Measurements from ENCODE around the gene PDC. TPM values are rescaled to one million over a fixed set of nuclear protein-coding genes. Genes with fewer than 3 reads are reported as not detected.
"Not testable (repeated sequence)": the region's sequence is repeated elsewhere in the genome, so short reads cannot be mapped to it uniquely, and the experiment has no call there.

PDC gene
- total RNA-seq, 1 donor from 2014 or later = not detected

DNA sequence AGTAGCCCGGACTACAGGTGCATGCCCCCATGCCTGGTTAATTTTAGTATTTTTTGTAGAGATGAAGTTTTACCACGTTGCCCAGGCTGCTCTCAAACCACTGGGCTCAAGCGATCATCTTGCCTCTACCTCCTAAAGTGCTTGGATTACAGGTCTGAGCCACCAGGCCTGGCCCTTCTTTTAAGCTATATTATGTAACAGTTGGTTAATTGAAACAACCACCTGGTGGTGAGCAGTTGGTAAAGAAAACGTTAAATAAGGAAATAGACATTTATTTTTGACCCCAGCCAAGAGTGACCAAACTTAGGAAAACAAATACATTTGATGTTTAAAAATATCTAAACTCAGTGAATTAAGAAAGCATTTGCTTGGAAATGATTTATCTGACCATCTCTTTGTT is 12.1 kb upstream of the PDC start:
- H3K27ac Mint-ChIP-seq = no peak overlapping the region
- H3K36me3 Mint-ChIP-seq = no peaks in the 10 kb centered on the region
- TF ChIP-seq, protein P1, sequence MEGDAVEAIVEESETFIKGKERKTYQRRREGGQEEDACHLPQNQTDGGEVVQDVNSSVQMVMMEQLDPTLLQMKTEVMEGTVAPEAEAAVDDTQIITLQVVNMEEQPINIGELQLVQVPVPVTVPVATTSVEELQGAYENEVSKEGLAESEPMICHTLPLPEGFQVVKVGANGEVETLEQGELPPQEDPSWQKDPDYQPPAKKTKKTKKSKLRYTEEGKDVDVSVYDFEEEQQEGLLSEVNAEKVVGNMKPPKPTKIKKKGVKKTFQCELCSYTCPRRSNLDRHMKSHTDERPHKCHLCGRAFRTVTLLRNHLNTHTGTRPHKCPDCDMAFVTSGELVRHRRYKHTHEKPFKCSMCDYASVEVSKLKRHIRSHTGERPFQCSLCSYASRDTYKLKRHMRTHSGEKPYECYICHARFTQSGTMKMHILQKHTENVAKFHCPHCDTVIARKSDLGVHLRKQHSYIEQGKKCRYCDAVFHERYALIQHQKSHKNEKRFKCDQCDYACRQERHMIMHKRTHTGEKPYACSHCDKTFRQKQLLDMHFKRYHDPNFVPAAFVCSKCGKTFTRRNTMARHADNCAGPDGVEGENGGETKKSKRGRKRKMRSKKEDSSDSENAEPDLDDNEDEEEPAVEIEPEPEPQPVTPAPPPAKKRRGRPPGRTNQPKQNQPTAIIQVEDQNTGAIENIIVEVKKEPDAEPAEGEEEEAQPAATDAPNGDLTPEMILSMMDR (IDR thresholded peaks at IDR 0.05; ENCODE audit: unreplicated experiment) = no peak
- H3K4me1 Mint-ChIP-seq = peaks cover 18% of the 10 kb centered on the region
- no peak overlapping the region for H3K4me3 Mint-ChIP-seq
- no peaks in the 10 kb centered on the region for H3K27me3 Mint-ChIP-seq (ENCODE audit: low read depth)
- H3K9me3 Mint-ChIP-seq = no peaks in the 10 kb centered on the region
- no peak for DNase-seq (ENCODE audit: low spot score in 2 of 2, unreplicated experiment in 2 of 2)

DNA sequence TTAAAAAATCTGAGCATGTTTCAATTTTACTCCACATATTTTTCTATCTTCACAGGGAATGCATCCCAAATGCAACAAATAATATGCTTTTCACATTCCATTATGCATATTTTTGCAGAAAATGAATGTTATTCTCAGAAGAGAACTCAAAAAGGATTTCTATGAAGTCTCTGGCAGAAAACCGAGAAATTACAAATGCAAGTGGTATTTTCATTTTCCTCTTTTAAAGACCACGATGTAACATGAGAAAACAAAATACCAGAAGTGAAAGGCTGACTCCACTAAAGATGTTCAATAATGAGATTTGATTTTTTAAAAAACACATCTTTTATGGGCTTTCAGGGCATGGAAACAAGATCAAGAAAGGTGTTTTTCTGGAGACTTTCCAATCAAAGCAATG is 5.0 kb upstream of the PDC start:
- Mint-ChIP-seq H3K27me3 (ENCODE audit: low read depth) (peaks cover 1% of the 10 kb centered on the region), H3K27ac (no peak overlapping the region)

DNA sequence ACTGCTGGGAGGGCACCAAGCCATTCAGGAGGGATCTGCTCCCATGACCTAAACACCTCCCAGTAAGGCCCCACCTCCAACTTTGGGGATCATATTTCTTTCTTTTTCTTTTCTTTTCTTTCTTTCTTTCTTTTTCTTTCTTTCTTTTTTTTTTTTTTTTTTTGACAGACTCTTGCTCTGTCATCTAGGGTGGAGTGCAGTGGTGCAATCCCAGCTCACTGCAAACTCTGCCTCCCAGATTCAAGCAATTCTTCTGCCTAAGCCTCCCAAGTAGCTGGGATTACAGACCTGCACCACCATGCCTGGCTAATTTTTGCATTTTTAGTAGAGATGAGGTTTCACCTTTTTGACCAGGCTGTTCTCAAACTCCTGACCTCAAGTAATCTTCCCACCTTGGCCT is 4.6 kb upstream of the PDC start:
- not testable (repeated sequence) for H3K36me3 Mint-ChIP-seq; H3K27me3 Mint-ChIP-seq (ENCODE audit: low read depth); H3K27ac Mint-ChIP-seq; H3K4me3 Mint-ChIP-seq; H3K4me1 Mint-ChIP-seq; DNase-seq (ENCODE audit: low spot score in 2 of 2, unreplicated experiment in 2 of 2)
- H3K9me3 Mint-ChIP-seq = peaks cover 10% of the 10 kb centered on the region

More for the DNA sequence above, 5.0 kb upstream of the PDC start:
- TF ChIP-seq, protein P1 (IDR thresholded peaks at IDR 0.05; ENCODE audit: unreplicated experiment) = no peak
- no peak for DNase-seq (ENCODE audit: low spot score in 2 of 2, unreplicated experiment in 2 of 2)
- Mint-ChIP-seq H3K9me3 (peaks cover 10% of the 10 kb centered on the region), H3K4me3 (no peak overlapping the region), H3K36me3 (no peaks in the 10 kb centered on the region), H3K4me1 (no peaks in the 10 kb centered on the region)

DNA sequence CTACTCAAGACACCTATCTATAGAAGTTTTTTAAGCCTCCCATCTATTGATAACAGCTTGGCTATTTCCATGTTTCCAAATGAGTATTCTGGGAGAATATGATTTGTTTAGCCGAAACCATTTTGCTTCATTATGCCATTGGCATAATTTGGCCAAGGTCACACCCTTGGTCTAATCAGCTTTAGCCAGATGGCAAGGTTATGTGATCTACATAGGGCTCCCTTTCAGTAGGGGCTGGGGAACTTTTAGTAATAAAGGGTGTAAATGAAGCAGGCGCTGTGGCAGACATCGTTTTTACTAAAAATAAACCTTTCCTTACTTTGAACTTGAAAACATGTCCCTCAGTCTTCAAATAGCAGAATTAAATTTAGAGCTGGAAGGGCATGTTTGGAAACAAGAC is 3.0 kb upstream of the PDC start:
- TF ChIP-seq, protein P1 (IDR thresholded peaks at IDR 0.05; ENCODE audit: unreplicated experiment) = no peak
- Mint-ChIP-seq H3K9me3 (peaks cover 10% of the 10 kb centered on the region), H3K27ac (no peak overlapping the region)

DNA sequence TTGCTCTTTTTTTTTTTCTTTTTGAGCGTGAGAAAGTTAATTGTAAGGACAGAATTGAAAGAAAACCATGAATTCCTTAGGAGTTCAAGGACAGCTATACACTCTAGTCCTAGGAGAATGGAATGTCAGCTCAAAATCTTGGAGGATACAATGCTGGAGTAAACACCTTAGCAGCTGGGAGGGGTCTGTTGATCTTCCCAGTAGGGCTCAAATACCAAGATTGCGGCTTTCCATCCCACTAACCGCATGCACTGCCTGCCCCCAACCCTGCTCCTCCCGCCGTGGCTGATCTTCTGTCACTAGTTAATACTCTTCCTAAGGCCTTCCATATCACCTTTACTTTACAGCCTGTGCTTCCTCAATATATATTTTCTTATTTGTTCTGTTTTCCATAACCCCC is 2.6 kb upstream of the PDC start:
- no peak for DNase-seq (ENCODE audit: low spot score in 2 of 2, unreplicated experiment in 2 of 2)
- no peak overlapping the region for H3K27ac Mint-ChIP-seq
- no peaks in the 10 kb centered on the region for H3K4me1 Mint-ChIP-seq
- TF ChIP-seq, protein P1 (IDR thresholded peaks at IDR 0.05; ENCODE audit: unreplicated experiment) = no peak
- peaks cover 1% of the 10 kb centered on the region for H3K27me3 Mint-ChIP-seq (ENCODE audit: low read depth)
- H3K36me3 Mint-ChIP-seq = no peaks in the 10 kb centered on the region
- H3K9me3 Mint-ChIP-seq = peaks cover 10% of the 10 kb centered on the region
- no peak overlapping the region for H3K4me3 Mint-ChIP-seq

More for the DNA sequence above, 3.0 kb upstream of the PDC start:
- H3K27me3 Mint-ChIP-seq (ENCODE audit: low read depth) = peaks cover 1% of the 10 kb centered on the region
- H3K4me3 Mint-ChIP-seq = no peak overlapping the region
- no peaks in the 10 kb centered on the region for H3K4me1 Mint-ChIP-seq
- no peak for DNase-seq (ENCODE audit: low spot score in 2 of 2, unreplicated experiment in 2 of 2)
- H3K36me3 Mint-ChIP-seq = no peaks in the 10 kb centered on the region

DNA sequence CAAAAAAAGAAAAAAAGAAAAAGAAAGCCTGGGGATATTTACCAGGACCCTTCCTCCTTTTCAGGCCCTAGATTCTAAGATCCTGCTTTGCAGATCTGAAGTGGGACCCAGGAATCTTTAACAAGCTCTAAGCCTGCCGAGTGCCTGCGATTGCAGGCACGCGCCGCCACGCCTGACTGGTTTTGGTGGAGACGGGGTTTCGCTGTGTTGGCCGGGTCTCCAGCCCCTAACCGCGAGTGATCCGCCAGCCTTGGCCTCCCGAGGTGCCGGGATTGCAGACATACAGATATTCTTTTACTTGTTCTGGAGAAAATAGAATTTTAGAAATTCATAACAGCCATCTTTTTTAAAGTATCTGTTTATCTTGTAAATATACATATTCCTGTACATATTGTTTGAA is 1.8 kb downstream of the PDC start:
- not testable (repeated sequence) for H3K27me3 Mint-ChIP-seq (ENCODE audit: low read depth); H3K4me3 Mint-ChIP-seq; H3K27ac Mint-ChIP-seq; H3K4me1 Mint-ChIP-seq; H3K9me3 Mint-ChIP-seq; DNase-seq (ENCODE audit: low spot score in 2 of 2, unreplicated experiment in 2 of 2); H3K36me3 Mint-ChIP-seq

DNA sequence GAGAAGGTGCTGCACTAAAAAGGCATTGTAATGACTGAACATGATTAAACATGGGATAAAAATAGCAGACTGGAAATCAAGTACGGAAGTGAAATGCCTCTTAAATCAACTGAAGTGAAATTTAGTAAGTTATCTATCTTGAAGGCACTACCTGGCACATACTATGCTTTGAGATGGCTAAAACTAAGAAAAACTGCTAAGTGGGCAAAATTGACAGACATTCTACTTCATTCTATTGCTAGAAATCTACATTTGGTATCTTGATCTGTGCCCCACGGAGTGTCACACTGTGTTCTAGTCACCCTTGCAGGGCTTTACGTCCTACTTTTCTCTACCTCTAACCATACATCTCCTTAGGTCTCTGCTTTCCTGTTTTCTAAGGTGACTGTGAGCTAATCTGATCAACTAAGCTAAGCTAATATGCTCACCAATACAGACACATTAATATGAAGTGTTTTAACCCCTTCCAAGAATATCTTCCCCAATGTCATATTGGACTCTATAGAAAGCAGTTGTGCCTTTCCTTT is 4.1 kb downstream of the PDC start:
- no peak for DNase-seq (ENCODE audit: low spot score in 2 of 2, unreplicated experiment in 2 of 2)
- no peak overlapping the region for H3K27ac Mint-ChIP-seq
- no peaks in the 10 kb centered on the region for H3K4me1 Mint-ChIP-seq
- no peaks in the 10 kb centered on the region for H3K36me3 Mint-ChIP-seq
- H3K27me3 Mint-ChIP-seq (ENCODE audit: low read depth) = no peaks in the 10 kb centered on the region
- no peaks in the 10 kb centered on the region for H3K9me3 Mint-ChIP-seq
- TF ChIP-seq, protein P1 (IDR thresholded peaks at IDR 0.05; ENCODE audit: unreplicated experiment) = no peak
- H3K4me3 Mint-ChIP-seq = no peak overlapping the region
